H1 (cell line): ENCODE data around the gene PARD3. TPM values are rescaled to one million over a fixed set of nuclear protein-coding genes. Genes with fewer than 3 reads are reported as not detected.

Experiments used
- BACH1 ChIP-seq: IDR thresholded peaks from 2 replicates; pipeline ENCODE4 v1.6.1; 2012; ENCODE audit warnings: low read length, improper control_type of control experiment
- NANOG ChIP-seq: IDR thresholded peaks from 2 replicates; pipeline ENCODE4 v1.6.1; 2011; ENCODE audit warnings: low read length, low read depth, mild to moderate bottlenecking, inconsistent platforms; ENCODE audit not compliant: insufficient read depth, poor library complexity, severe bottlenecking
- POLR2A ChIP-seq, 2 experiments: IDR thresholded peaks; 1 replicate in 1 of 2; 2 replicates in 1 of 2; pipeline ENCODE4 v1.6.1; 2011; ENCODE audit warnings: low read depth in 2 of 2, low read length in 2 of 2, mild to moderate bottlenecking in 2 of 2; ENCODE audit errors: control extremely low read depth in 1 of 2
- RFX5 ChIP-seq: IDR thresholded peaks from 2 replicates; pipeline ENCODE4 v1.6.1; 2011; ENCODE audit warnings: low read depth, low read length, improper control_type of control experiment, borderline replicate concordance
- SIX5 ChIP-seq: IDR thresholded peaks from 2 replicates; pipeline ENCODE4 v1.6.1; 2011; ENCODE audit warnings: mild to moderate bottlenecking, low read depth, low read length
- polyA plus RNA-seq, 7 experiments: library from polyadenylated mRNA; depleted of rRNA in 3 of 7; stranded (reverse) in 5 of 7; unstranded in 2 of 7; fragments of >200 nt in 5 of 7; fragments of 200-250 nt in 2 of 7; gene quantifications; 1 replicate in 5 of 7; 2 replicates in 1 of 7; 4 replicates in 1 of 7; pipeline versions ENCODE4 v1.2.1 to v1.2.3, GENCODE V29; 2011 to 2013; ENCODE audit warnings: missing spikeins in 2 of 7, mixed read lengths in 2 of 7
- total RNA-seq: library from RNA; stranded (reverse); fragmentation: NEBNext Ultra II Directional; extraction: Animal tissue kit (Norgen Biotek cat#: 25700); gene quantifications from 2 replicates; pipeline ENCODE4 v1.2.1, GENCODE V29; 2021
- TF ChIP-seq, protein P1 (sequence below): fragments of 300-600 bp; sonication (generic); IDR thresholded peaks from 2 replicates; pipeline ENCODE4 v1.7.1; 2012; ENCODE audit warnings: low read length, moderate library complexity, mild to moderate bottlenecking, inconsistent platforms; ENCODE audit not compliant: insufficient replicate concordance
- TF ChIP-seq, protein P2 (sequence below): IDR thresholded peaks from 2 replicates; pipeline ENCODE4 v1.6.1; 2011; ENCODE audit warnings: low read depth, mild to moderate bottlenecking, low read length; ENCODE audit not compliant: insufficient read depth

PARD3 gene
- total and polyA plus RNA-seq, 2 of the 8 experiments (the other 6 are each of a cell fraction or from before 2014, with no cell fraction given) = 19.7 to 49.1 TPM

DNA sequence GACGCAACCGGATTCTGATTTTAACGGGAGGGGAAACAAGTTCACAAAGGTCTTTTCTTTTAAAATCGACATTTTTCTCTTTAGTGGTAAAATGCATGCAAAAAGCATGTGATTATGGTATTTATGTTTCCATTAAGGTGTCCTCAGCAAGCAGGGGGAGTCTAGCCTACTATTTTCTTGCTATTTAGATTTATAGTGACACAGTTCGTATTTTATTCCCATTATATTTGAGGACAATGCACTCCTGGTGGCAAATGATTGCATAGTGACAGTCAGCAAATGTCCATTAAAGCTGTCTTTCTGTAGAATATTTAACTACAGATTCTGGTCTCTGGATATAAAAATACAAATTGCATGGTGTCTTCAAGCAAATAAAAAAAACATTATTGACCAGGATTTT is 554.2 kb downstream of the PARD3 start (continued):
- TF ChIP-seq, protein P1, sequence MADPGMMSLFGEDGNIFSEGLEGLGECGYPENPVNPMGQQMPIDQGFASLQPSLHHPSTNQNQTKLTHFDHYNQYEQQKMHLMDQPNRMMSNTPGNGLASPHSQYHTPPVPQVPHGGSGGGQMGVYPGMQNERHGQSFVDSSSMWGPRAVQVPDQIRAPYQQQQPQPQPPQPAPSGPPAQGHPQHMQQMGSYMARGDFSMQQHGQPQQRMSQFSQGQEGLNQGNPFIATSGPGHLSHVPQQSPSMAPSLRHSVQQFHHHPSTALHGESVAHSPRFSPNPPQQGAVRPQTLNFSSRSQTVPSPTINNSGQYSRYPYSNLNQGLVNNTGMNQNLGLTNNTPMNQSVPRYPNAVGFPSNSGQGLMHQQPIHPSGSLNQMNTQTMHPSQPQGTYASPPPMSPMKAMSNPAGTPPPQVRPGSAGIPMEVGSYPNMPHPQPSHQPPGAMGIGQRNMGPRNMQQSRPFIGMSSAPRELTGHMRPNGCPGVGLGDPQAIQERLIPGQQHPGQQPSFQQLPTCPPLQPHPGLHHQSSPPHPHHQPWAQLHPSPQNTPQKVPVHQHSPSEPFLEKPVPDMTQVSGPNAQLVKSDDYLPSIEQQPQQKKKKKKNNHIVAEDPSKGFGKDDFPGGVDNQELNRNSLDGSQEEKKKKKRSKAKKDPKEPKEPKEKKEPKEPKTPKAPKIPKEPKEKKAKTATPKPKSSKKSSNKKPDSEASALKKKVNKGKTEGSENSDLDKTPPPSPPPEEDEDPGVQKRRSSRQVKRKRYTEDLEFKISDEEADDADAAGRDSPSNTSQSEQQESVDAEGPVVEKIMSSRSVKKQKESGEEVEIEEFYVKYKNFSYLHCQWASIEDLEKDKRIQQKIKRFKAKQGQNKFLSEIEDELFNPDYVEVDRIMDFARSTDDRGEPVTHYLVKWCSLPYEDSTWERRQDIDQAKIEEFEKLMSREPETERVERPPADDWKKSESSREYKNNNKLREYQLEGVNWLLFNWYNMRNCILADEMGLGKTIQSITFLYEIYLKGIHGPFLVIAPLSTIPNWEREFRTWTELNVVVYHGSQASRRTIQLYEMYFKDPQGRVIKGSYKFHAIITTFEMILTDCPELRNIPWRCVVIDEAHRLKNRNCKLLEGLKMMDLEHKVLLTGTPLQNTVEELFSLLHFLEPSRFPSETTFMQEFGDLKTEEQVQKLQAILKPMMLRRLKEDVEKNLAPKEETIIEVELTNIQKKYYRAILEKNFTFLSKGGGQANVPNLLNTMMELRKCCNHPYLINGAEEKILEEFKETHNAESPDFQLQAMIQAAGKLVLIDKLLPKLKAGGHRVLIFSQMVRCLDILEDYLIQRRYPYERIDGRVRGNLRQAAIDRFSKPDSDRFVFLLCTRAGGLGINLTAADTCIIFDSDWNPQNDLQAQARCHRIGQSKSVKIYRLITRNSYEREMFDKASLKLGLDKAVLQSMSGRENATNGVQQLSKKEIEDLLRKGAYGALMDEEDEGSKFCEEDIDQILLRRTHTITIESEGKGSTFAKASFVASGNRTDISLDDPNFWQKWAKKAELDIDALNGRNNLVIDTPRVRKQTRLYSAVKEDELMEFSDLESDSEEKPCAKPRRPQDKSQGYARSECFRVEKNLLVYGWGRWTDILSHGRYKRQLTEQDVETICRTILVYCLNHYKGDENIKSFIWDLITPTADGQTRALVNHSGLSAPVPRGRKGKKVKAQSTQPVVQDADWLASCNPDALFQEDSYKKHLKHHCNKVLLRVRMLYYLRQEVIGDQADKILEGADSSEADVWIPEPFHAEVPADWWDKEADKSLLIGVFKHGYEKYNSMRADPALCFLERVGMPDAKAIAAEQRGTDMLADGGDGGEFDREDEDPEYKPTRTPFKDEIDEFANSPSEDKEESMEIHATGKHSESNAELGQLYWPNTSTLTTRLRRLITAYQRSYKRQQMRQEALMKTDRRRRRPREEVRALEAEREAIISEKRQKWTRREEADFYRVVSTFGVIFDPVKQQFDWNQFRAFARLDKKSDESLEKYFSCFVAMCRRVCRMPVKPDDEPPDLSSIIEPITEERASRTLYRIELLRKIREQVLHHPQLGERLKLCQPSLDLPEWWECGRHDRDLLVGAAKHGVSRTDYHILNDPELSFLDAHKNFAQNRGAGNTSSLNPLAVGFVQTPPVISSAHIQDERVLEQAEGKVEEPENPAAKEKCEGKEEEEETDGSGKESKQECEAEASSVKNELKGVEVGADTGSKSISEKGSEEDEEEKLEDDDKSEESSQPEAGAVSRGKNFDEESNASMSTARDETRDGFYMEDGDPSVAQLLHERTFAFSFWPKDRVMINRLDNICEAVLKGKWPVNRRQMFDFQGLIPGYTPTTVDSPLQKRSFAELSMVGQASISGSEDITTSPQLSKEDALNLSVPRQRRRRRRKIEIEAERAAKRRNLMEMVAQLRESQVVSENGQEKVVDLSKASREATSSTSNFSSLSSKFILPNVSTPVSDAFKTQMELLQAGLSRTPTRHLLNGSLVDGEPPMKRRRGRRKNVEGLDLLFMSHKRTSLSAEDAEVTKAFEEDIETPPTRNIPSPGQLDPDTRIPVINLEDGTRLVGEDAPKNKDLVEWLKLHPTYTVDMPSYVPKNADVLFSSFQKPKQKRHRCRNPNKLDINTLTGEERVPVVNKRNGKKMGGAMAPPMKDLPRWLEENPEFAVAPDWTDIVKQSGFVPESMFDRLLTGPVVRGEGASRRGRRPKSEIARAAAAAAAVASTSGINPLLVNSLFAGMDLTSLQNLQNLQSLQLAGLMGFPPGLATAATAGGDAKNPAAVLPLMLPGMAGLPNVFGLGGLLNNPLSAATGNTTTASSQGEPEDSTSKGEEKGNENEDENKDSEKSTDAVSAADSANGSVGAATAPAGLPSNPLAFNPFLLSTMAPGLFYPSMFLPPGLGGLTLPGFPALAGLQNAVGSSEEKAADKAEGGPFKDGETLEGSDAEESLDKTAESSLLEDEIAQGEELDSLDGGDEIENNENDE = no peak
- TF ChIP-seq RFX5 (no peak), SIX5 (no peak), POLR2A (IDR thresholded peaks at IDR 0.05; ENCODE audit: control extremely low read depth in 1 of 2, low read depth in 2 of 2, low read length in 2 of 2) (no peak), BACH1 (no peak), NANOG (no peak)
- TF ChIP-seq, protein P2, sequence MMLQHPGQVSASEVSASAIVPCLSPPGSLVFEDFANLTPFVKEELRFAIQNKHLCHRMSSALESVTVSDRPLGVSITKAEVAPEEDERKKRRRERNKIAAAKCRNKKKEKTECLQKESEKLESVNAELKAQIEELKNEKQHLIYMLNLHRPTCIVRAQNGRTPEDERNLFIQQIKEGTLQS = no peak
